Stimulated activated CD4-positive, alpha-beta T cell treated with anti-CD3 and anti-CD28 coated beads, Interleukin-1b, Interleukin-23, amount 100 ng/mL, for 48 hours (primary cell): ENCODE measurements around the gene SEPTIN3.
A peak's percentile ranks its signal among the peaks of the same experiment; 100 is the strongest.
"Not testable (repeated sequence)": the region's sequence is repeated elsewhere in the genome, so short reads cannot be mapped to it uniquely, and the experiment has no call there.

ENCODE experiments used
- DNase-seq: peaks from one replicate; pipeline ENCODE4 v3.0.0-alpha.2; 2020

The SEPTIN3 gene

GRCh38 chr22:41943661-41944209 lies 25.5 kb upstream of the SEPTIN3 start:
- DNase-seq = peak; percentile 64

DNA sequence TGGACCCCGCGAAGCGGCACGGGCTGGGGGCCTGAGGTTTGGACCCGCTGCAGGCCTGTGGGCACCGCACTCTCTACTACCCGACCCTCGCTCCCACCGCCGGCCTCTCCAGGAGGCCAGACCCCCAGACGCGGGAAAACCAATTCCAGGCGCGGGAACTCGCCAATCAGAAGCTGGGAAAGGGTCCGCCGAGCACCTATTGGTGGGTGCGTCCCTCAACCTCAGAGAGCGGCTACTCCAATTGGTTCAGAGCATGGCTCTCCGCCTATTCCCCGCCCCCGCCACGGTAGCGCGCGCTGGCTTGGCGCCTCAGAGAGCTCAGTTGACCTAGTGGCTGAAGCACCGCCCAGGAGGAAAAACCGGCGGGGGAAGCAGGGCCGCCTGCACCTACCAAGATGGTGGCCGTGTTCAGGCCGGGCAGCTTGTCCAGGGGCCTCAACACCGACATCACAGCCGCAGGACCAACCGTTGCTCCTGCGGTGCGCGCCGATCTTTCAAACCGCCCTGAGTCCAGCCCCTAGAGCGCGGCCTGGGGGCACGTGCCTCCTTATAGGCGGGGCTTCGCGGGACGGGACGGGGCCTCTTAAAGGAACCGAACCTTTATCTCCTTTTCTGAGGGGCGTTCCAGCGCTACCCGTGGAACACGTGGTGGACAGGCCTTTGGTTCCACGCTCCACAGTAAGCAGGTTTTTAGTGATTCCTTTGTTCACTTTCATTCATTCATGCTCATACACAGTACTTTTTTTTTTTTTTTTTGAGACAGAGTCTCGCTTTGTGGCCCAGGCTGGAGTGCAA lies 22.4 kb upstream of the SEPTIN3 start, which contains the start of gene CENPM:
Gene CENPM, minus strand, starts transcription at position 524 of the 795 bp plus-strand sequence. Its CDS starts 76 bp downstream, at position 448.
- DNase-seq = peak; percentile 95

DNA sequence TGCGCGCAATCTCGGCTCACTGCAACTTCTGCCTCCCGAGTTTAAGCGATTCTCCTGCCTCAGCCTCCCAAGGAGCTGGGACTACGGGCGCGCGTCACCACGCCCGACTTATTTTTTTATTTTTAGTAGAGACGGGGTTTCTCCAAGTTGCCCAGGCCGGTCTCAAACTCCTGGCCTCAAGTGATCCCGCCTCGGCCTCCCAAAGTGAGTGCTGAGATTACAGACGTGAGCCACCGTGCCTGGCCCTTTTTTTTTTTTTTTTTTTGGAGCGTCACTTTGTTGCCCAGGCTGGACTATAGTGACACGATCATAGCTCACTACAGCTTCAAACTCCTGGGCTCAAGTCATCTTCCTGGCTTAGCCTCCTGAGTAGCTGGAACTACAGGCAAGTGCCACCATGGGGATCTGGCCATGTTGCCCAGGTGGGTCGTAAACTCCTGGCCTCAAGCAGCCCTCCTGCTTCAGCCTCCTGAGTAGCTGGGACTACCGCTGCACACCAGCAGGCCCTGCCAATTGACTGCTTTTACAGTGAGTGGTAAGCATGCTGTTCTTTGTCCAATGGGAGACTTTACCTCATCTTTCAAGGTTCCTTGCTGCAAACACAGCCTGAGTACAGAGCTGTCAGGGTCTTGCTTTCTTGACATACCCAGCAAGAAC lies 21.7 kb upstream of the SEPTIN3 start:
- no peak for DNase-seq

DNA sequence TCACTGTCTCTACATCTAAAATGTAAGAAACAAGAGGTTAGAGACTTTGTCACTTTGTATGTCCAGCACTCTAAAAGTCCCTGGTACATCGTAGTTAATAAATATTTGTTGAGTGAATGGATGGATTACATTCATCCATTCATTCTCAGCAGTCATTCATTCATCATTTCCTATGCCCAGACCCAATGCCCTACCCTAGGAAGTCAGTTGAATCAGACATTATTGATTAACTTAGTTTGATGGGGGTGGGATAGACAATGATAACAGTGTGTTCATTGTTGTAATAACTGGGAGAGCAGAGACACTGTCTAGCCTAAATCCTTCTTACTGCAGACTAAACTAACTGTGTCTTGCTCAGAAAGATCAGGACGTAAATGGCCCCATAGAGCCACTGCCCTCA lies 21.1 kb upstream of the SEPTIN3 start:
- DNase-seq = no peak

- DNase-seq = not testable (repeated sequence)
Measured at GRCh38 chr22:41948928-41949296, 20.3 kb upstream of the SEPTIN3 start.

- no peak for DNase-seq
Measured at GRCh38 chr22:41949297-41949965, 19.8 kb upstream of the SEPTIN3 start.

- DNase-seq = no peak
Measured at GRCh38 chr22:41951898-41952474, 17.3 kb upstream of the SEPTIN3 start, which contains the start of gene SMIM45. Gene SMIM45, plus strand, starts transcription at chr22:41952150.

GRCh38 chr22:41952713-41953112 lies 16.5 kb upstream of the SEPTIN3 start:
- DNase-seq = no peak

- DNase-seq = no peak
Measured at GRCh38 chr22:41957941-41958556, 11.2 kb upstream of the SEPTIN3 start.

DNA sequence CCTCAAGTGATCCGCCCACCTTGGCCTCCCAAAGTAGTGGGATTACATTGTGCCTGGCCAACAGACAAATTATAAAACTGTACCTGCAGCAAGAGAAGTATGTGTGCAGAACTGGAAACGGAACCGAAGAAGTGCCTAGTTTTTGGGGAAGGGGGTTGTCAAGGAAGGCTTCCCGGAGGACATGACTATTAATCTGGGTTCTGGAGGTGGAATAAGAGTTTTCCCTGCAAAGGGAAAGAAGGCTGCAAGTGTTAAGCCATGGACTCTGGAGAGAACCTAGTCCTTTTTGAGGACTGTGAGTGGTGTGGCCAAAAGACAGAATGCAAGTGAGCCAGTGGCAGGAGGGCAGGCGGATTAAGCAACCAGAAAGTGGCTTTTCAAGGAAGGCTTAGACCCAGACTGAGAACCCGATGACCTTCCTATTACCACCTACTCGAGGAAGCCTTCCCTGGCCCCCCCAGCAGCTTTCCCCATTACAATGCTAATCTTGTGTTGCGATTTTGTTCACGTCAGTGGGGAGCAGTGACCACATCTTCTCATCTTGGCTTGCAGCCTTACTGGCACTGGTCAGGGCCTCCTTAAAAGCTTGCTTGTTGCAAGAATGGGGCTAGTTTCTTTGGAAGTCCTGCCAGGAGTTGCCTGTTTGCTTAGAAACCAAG lies 5.7 kb upstream of the SEPTIN3 start:
- no peak for DNase-seq

- DNase-seq = no peak
Measured at GRCh38 chr22:41964112-41964491, 5.1 kb upstream of the SEPTIN3 start.

- DNase-seq = no peak
Measured at GRCh38 chr22:41966225-41966606, 3.0 kb upstream of the SEPTIN3 start.

GRCh38 chr22:41966607-41967240 lies 2.5 kb upstream of the SEPTIN3 start:
- DNase-seq = peak; percentile 40

DNA sequence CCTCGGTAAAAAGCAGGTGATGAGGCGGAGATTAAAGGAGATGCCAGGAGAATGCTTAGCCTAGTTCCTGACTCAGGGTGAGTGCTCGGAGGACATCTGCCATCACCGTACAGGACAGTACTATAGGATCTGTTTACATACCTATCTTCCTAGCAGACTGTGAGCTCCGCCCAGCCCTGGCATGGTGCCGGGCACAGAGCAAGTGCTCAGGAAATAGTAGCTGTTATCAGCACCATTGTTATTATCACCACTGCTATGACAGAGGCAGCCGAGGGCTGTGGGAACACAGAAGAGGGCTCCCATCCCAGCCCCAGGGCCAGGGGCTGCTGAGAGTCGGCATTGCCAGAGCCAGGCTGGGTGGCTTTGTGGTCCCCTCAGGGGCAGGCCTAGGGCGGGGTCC lies 642 bp upstream of the SEPTIN3 start:
- no peak for DNase-seq

DNA sequence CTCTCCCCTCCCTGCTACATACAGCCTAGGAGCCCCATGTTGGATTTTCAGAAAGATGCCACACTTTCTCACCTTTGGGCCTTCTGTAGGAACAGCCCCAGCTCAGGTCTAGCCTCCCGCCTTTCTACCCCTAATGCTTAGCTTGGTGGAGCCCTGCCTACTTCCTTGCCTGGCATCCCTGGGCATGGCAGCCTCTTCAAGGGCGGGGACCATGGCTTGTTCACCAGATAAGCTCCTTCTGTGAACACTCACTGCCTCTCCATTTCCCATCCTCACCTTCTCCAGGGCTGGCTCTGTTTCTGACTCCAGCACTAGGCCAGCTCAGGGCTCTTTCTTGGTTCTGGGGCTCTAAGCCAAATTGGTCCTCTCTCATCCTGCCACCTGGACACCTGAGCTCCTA lies 1.4 kb downstream of the SEPTIN3 start:
- DNase-seq = no peak

- no peak for DNase-seq
Measured at GRCh38 chr22:41971431-41971830, 2.2 kb downstream of the SEPTIN3 start.

GRCh38 chr22:41974691-41975290 lies 5.5 kb downstream of the SEPTIN3 start:
- no peak for DNase-seq

- DNase-seq = no peak
Measured at GRCh38 chr22:41975299-41976069, 6.2 kb downstream of the SEPTIN3 start.

GRCh38 chr22:41976070-41976901 lies 7.0 kb downstream of the SEPTIN3 start:
- DNase-seq = peak; percentile 28
